HG03469 (cell line): ENCODE data around the gene TAF3.

Experiments used
- ATAC-seq: cut with Tn5 transposase; IDR thresholded peaks from one replicate; pipeline ENCODE4 v1.9.1; 2021; ENCODE audit warnings: mild to moderate bottlenecking, moderate library complexity, moderate number of reproducible peaks; ENCODE audit not compliant: unreplicated experiment

The TAF3 gene

GRCh38 chr10:8043569-8044306, 225.4 kb downstream of the TAF3 start:
- ATAC-seq: no peak

- ATAC-seq: no peak
Measured at GRCh38 chr10:8044331-8044907, 226.1 kb downstream of the TAF3 start.

DNA sequence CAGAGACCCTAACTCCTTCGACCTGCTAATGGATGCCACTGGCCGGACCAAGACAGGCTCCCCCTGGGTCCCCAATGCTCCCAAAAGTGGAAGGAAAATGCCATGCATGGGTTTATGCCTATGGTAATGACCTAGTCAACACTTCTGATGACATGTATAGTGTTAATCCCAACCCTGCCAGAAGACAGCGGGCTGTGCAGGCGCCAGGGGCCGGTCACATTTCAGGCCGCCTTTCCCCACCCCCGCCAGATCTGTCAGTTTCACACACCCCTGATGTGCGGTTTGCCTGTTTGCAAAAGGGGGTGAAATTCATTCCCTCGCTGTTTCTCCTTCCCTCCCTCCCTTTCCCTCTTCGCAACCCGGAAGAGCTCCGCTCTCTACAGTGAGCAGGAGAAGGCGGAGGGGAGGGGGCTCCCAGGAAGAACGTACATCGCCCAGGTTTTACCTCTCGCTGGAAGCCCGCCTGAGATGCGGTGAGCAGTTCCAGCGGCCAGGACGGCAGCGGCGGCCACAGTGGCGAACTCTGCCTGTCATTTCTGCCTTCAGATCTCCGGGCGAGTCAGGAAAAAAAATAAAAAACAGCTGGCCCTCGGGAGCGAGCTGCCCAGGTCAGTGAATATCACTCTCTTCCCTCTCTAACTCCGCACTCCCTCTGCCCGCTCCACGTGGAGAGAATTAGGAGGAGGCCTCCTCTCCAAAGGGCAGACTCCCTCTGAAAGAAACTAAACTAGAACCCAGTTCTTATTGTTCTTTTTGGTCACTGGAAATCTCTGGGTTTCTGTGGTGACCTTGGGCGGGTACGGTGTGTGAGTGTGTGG, 226.8 kb downstream of the TAF3 start:
- ATAC-seq: no peak

DNA sequence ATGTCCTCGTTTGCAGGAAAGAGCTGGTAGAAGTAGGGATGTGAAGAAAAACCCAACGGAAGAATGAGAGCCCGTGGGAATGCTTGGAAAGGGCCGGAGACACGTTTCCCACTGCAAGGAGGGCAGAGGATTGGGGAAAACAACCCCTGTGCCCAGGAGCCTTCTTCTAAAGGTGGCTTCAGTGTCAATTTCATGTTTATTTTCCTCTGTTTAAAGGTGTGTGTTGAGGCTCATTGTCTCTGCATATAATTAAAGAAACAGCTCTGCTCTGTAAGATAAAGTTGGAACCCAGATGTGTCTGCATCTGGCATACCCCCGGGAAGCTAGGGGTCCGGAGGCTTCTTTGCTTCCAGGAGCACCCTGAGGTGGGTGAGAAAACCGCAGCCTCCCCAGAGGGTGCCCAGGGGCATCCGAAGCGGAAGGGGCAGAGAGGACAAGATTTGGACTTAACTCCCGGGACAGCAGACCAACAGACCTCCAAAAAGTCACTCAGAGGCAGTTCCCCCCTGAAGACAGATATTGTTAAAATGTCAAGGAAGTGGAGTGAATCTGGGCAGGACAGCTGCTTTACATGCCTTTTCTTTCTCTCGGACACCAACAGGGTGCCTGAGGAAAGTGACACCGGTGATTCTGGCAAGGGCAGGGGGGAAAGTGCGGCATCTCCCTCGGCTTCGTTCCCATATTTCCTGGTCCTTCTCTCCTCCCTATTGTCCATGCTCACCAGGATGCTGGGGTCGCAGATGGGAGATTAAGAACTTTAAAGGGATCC, 227.6 kb downstream of the TAF3 start:
- no peak for ATAC-seq

DNA sequence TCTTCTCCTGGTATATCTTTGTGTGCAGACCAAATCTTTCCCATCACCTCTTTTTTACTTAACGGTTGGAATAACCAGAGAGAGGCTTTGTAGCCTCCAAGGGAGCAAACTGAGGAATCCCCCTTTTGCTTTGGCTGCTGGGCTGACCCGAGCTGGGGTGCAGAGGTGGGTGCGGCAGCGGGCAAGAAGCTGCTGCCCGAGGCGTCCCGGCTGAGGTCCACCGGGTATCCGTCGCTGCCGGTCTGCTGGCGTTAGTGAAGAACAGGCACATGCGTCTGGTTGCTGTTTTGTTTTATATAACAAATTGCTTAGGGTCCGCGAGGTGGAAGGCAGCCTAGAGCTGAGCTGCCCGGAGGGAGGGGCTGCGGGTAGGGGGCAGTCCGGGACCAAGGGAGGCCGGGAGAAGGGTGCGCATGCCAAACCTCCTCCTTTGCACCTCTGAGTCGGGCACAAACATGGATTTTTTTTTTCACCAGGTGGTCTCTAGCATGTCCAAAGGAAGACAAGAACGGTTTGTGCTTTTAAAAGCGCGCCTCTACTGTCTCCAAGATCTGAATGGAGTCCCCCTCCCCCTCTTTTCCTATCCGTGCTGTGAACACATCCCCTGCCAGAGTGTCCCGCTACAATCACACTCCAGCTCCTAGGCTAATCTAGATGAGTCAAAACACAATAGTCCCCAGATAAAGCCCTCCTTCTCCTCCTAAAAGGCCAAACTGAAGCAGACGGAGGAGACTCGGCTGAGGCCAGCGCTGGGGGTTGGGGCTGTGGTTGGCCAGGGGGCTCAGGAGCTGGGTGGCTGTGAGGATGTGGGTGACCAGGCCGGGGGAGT, 229.4 kb downstream of the TAF3 start:
- no peak for ATAC-seq

DNA sequence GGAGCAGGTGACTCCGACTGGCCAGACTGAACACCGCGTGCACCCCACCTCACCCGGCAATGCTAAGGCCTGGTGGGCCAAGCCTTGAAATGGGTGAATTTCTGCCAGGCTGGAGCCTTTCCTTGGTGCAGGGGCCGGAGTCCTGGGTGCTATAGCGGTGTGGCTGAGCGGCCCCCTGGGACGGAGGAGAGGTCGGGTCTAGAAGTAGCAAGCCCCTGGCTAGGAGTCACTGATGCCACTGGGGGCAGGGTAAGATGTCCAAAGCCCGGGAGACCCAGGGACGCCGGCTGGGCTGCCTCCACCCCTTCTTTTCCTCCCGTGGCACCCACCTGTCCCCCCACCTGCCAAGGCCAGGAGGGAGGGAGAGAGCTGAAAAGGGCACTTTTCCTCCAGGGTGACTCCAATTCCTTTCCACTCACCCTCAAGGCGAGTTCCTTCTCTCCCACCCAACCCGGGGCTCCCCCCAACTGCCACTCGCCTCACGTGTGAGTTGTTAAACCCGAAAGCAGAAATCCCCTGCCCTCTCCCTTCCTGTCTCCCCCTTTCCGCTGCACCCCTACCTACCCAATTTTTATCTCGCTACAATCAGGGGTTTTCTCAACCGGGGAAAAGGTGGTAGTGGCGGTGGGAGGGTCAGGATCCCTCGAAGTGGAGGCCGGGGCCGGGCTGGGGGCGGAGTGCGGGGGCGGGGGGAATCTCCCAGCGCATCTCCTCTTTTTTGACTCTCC, 230.1 kb downstream of the TAF3 start:
- ATAC-seq: no peak

DNA sequence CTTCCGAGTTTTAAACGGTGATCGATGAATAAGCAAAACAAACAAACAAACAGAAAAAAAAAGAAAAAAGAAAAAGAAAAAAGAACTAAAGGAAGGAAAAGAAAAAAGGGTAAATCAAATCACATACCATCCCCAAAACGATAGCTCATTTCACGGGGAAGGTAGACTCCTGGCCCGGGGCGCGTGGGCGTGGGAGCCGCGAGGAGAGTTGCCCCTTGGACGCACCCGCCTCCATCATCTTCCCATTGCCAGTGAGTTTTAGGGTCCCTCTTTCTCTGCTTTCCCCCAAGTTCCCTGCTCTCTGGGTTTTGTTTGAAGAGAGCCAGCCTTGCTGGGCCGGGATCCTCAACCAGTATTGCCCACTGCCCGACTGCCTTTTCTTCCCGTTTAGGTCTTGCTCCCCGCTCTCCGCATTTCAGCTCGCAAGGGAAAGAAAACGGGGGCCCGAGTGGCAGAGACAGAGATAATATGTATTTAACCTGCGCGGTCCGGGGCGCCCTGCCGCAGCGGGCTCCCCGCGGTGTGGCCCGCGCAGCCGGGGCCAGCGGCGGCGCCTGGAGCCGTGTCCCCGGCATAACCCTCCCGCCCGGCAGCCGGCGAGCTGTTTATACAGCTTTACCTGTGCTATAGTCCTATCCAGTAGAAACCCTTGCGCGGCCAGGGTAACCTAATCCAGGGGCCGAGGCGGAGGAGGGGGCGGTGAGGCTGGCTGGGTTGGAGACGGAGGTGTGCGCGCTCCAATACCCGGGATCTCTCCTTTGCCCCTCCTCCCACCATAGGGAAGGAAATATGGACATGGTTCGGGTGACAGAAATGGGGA, 230.9 kb downstream of the TAF3 start:
- no peak for ATAC-seq

DNA sequence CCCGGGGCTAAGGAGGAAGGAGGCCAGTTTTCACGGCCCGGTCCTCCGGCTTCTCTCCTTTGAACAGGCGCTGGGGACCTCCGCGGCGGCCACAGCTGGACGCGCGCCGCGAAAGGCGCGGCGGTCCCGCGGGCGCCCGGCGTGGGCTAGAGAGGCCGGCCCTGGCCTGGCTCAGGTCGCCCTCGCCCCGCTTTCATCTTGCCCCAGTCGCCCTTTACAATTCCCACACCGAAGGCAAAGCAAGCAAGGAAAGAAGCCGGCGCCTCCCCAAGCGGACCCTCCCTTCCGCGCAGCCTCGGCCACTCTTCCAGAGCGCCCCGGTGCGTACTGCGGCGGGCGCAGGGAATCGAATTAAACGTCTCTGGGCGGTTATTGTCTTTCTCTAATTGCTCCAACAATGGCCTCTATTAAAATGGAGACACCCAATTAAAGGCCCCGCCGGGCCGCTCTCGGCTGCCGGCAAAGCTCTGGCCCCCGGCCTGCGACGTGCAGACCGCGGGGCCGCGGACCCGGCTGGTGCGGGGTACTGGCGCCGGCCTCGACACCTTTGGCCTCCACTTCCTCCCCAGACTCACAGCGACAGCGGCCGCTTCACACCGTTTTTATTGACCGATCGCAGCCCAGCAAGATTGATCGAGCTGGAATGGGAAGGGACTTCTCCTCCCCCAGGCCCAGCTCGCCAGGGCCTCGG, 231.7 kb downstream of the TAF3 start:
- ATAC-seq: no peak

DNA sequence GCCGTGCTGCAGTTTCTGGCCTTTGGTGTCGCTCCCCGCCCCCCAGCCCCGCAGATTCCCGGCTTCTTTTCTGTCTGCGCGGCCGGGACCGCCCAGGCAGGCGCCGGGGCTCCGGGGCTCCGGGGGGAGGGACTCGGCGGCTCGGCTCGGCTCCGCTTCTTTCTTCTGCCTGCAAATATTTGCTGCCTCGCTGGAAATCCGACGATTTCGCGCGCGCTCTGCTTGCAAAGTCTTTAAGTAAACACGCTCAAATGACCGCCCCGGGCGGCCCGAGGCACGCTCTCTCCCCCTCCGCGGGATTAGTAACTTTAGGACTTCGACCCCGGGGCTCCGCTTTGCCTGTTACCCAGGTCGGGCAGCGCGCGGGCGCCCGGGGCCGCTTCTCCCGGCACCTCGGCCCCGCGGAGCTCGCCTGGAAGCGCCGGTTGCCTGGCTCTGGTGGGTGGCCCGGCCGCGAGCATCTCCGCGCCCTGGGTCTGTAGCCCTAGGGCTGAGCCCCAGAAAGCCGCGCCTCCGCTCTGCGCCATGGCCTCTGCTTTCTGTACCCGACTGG, 232.3 kb downstream of the TAF3 start:
- no peak for ATAC-seq

GRCh38 chr10:8051109-8051821, 233.0 kb downstream of the TAF3 start:
- no peak for ATAC-seq

DNA sequence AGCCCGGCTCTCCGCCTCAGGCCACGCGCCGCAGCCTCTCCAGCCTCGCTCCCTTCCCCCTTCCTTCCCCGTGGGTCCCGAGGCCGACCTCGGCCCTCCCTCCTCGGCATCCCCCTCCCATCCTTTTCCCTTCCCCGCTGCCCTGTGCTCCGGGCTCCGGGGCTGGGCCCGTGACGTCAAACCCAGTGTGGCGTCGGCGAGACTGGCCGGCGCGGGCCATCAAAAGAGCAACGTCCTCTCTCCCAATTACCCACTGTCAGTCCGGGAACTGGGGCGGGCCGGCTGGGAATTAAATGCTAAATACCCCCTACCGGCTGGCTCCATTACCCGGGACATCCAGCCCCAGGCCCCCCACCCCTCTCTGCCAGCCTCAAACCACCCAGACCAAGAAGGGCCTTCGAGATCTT, 233.5 kb downstream of the TAF3 start:
- no peak for ATAC-seq

DNA sequence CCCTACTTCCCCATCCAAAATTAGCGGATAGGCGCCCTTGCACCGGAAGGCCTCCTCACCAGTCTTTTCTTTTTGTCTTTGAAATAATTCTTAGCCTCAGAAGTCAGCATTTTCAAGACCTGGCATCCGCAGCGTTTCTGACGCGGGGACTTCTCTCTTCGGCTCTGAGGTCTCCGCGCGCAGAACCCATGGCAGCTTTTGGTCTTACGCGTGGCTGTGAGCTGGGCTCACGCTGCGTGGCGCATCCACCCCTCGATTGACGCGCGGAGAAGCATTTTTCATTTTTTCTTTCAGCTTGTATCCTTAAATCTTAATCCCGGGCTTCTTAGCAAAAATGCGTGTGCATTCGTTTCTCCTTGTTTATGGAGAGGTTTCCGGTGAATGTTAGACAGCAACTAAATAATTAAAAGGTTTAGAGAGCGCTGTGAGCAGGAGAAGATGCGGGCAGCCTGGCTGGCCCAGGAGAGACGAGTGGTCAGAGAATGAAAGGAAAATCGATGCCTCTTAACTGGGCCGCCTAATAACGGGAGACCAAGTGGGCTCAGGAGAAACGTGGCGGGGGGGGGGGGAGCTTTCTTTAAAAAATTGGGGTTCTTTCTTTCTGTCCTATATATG, 234.1 kb downstream of the TAF3 start:
- no peak for ATAC-seq

- no peak for ATAC-seq
Measured at GRCh38 chr10:8052956-8053445, 234.7 kb downstream of the TAF3 start.

GRCh38 chr10:8053446-8054243, 235.3 kb downstream of the TAF3 start:
- ATAC-seq: peak; percentile 66

GRCh38 chr10:8054244-8054493, 235.9 kb downstream of the TAF3 start:
- no peak for ATAC-seq
